ENCODE data around the gene NRXN3. TPM values are rescaled to one million over a fixed set of nuclear protein-coding genes. Genes with fewer than 3 reads are reported as not detected.

The NRXN3 gene
- total RNA-seq, 1 experiment from 2014 or later: not detected

GRCh38 chr14:79576424-79576823, 1406.3 kb downstream of the NRXN3 start:
- ChIA-PET POLR2A (no interaction called here), RAD21 (ENCODE audit: low non-redundant PET in 1 of 2, low total read pairs in 2 of 2, uncharacterized antibody in 2 of 2, unreplicated experiment in 2 of 2) (no interaction called here), CTCF (no interaction called here)
- Histone ChIP-seq H3K36me3 (ENCODE audit: control insufficient read depth in 1 of 2, insufficient read depth in 2 of 2, low read length in 2 of 2) (no peaks in the 10 kb centered on the region), H3K27ac (ENCODE audit: low read depth, low read length) (no peak overlapping the region), H3K4me3 (replicated peaks in 1 of 2; ENCODE audit: low read depth in 1 of 2, low read length in 2 of 2) (no peak overlapping the region), H2AFZ (ENCODE audit: low read depth, low read length, poor library complexity, severe bottlenecking) (no peak overlapping the region), H3K9me3 (ENCODE audit: control insufficient read depth in 1 of 2, insufficient read depth in 1 of 2, low read depth in 1 of 2, low read length in 2 of 2) (peaks cover 16 to 22% of the 10 kb centered on the region in 2 experiments; a peak in 3 of 4 replicates), H3K4me2 (ENCODE audit: low read length) (no peak overlapping the region), H4K20me1 (ENCODE audit: insufficient read depth) (no peaks in the 10 kb centered on the region), H3K27me3 (ENCODE audit: insufficient read depth, low read length) (no peaks in the 10 kb centered on the region), H3K79me2 (ENCODE audit: insufficient read depth, low read length) (no peaks in the 10 kb centered on the region), H3K9me2 (ENCODE audit: insufficient read depth) (no peaks in the 10 kb centered on the region), H3K4me1 (ENCODE audit: control insufficient read depth in 1 of 2, insufficient read depth in 2 of 2, low read length in 2 of 2) (no peaks in the 10 kb centered on the region), H3K9ac (ENCODE audit: low read length) (no peak overlapping the region)
- ATAC-seq: no peak
- DNase-seq (ENCODE audit: low read depth, low spot score): no peak
- TF ChIP-seq SIN3A (IDR thresholded peaks at IDR 0.05; ENCODE audit: low read depth) (no peak), CTCF (IDR thresholded peaks at IDR 0.05 in 2 of 3, conservative IDR thresholded peaks at IDR 0.05 in 1 of 3; ENCODE audit: borderline replicate concordance in 1 of 3, insufficient read depth in 1 of 3, low read depth in 2 of 3, low read length in 2 of 3) (no peak), CEBPB (IDR thresholded peaks at IDR 0.05; ENCODE audit: low read depth) (no peak), ELF1 (IDR thresholded peaks at IDR 0.05; ENCODE audit: borderline replicate concordance, low read depth) (no peak), SRF (IDR thresholded peaks at IDR 0.05; ENCODE audit: low read depth) (no peak), EZH2phosphoT487 (IDR thresholded peaks at IDR 0.05; ENCODE audit: borderline replicate concordance) (no peak), EGR1 (IDR thresholded peaks at IDR 0.05; ENCODE audit: low read depth) (no peak)
- TF ChIP-seq, protein P1, sequence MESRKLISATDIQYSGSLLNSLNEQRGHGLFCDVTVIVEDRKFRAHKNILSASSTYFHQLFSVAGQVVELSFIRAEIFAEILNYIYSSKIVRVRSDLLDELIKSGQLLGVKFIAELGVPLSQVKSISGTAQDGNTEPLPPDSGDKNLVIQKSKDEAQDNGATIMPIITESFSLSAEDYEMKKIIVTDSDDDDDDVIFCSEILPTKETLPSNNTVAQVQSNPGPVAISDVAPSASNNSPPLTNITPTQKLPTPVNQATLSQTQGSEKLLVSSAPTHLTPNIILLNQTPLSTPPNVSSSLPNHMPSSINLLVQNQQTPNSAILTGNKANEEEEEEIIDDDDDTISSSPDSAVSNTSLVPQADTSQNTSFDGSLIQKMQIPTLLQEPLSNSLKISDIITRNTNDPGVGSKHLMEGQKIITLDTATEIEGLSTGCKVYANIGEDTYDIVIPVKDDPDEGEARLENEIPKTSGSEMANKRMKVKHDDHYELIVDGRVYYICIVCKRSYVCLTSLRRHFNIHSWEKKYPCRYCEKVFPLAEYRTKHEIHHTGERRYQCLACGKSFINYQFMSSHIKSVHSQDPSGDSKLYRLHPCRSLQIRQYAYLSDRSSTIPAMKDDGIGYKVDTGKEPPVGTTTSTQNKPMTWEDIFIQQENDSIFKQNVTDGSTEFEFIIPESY (IDR thresholded peaks at IDR 0.05; ENCODE audit: extremely low read depth, insufficient replicate concordance, low read length): no peak
- intact Hi-C loops (cut with micrococcal nuclease): no loop called here
- BruUV-seq (replicated peaks): no TSS peak

All from HCT116 (cell line).